Nephron progenitor cell (in vitro differentiated cells): ENCODE measurements around the gene MAP3K10.
A peak's percentile ranks its signal among the peaks of the same experiment; 100 is the strongest.

Experiments
- DNase-seq: peaks from one replicate; pipeline ENCODE4 v3.0.0; 2021
- H3K27ac Mint-ChIP-seq: 2 replicates; pipeline ENCODE4 v1.8.0; 2021; ENCODE audit warnings: mild to moderate bottlenecking, moderate library complexity, mixed read lengths
- H3K27me3 Mint-ChIP-seq: 2 replicates; pipeline ENCODE4 v1.8.0; 2021; ENCODE audit warnings: mild to moderate bottlenecking, low read depth, mixed read lengths; ENCODE audit not compliant: poor library complexity
- H3K36me3 Mint-ChIP-seq: 2 replicates; pipeline ENCODE4 v1.8.0; 2021; ENCODE audit warnings: low read depth, mixed read lengths
- H3K4me1 Mint-ChIP-seq: 2 replicates; pipeline ENCODE4 v1.8.0; 2021; ENCODE audit warnings: mixed read lengths
- H3K4me3 Mint-ChIP-seq: 2 replicates; pipeline ENCODE4 v1.8.0; 2021; ENCODE audit warnings: mild to moderate bottlenecking, moderate library complexity, mixed read lengths
- H3K9me3 Mint-ChIP-seq: 2 replicates; pipeline ENCODE4 v1.8.0; 2021; ENCODE audit warnings: mild to moderate bottlenecking, moderate library complexity, mixed read lengths
- TF ChIP-seq, protein P1 (sequence below): fragments of 200-600 bp; sonication (generic); IDR thresholded peaks from 2 replicates; pipeline ENCODE4 v1.5.0; 2021; ENCODE audit warnings: antibody characterized with exemption

The MAP3K10 gene

DNA sequence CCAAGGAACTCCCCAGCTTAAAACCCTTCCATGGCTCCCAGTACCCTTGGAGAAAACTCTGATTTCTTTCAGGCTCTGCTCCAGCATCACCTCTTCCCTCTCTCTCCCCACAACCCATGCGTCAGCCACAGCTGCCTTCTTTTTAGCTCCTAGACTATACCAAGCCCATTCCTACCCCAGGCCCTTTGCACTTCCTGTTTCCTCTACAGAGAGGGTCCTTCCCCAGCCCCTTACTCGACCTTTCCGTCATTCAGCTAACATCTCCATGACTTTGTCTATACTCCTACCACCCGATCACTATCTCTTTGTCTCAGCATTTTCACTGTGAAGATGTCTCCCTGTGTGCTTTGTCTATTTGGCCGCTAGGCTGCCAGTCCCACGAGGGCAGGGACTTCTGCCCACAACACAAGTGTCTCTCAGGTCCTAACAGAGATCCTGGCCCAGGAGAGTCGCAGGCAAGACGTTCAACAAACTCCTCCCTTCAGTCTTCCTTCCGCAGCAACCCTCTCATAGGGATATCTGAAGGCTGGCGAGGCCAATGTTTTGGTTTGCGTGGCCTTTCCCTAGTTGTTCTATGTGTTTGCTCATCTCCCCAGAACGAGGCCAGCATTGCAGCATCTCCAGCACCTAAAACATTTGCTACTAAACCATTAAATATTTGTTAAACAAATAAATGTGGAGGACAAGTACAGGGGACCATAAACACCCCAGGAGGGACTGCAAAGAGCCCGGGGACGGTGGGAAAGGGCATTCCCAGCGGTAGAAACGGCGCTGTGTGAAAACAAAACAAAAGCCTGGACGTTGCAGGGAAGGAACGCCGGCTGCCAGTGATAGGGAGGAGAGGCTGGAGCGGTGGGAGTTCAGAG is 34.4 kb downstream of the MAP3K10 start:
- DNase-seq: no peak
- Mint-ChIP-seq H3K9me3 (peaks cover 9% of the 10 kb centered on the region), H3K27ac (no peak overlapping the region), H3K27me3 (peaks cover 60% of the 10 kb centered on the region), H3K4me1 (peaks cover 38% of the 10 kb centered on the region), H3K4me3 (peak overlapping the region; percentile 4), H3K36me3 (peaks cover 5% of the 10 kb centered on the region)
- TF ChIP-seq, protein P1, sequence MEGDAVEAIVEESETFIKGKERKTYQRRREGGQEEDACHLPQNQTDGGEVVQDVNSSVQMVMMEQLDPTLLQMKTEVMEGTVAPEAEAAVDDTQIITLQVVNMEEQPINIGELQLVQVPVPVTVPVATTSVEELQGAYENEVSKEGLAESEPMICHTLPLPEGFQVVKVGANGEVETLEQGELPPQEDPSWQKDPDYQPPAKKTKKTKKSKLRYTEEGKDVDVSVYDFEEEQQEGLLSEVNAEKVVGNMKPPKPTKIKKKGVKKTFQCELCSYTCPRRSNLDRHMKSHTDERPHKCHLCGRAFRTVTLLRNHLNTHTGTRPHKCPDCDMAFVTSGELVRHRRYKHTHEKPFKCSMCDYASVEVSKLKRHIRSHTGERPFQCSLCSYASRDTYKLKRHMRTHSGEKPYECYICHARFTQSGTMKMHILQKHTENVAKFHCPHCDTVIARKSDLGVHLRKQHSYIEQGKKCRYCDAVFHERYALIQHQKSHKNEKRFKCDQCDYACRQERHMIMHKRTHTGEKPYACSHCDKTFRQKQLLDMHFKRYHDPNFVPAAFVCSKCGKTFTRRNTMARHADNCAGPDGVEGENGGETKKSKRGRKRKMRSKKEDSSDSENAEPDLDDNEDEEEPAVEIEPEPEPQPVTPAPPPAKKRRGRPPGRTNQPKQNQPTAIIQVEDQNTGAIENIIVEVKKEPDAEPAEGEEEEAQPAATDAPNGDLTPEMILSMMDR: no peak

GRCh38 chr19:40228346-40228745 is 37.1 kb downstream of the MAP3K10 start:
- Mint-ChIP-seq H3K27ac (no peak overlapping the region), H3K4me3 (no peak overlapping the region), H3K4me1 (peaks cover 59% of the 10 kb centered on the region), H3K27me3 (peaks cover 34% of the 10 kb centered on the region), H3K36me3 (no peaks in the 10 kb centered on the region), H3K9me3 (peaks cover 3% of the 10 kb centered on the region)
- TF ChIP-seq, protein P1: no peak
- no peak for DNase-seq

DNA sequence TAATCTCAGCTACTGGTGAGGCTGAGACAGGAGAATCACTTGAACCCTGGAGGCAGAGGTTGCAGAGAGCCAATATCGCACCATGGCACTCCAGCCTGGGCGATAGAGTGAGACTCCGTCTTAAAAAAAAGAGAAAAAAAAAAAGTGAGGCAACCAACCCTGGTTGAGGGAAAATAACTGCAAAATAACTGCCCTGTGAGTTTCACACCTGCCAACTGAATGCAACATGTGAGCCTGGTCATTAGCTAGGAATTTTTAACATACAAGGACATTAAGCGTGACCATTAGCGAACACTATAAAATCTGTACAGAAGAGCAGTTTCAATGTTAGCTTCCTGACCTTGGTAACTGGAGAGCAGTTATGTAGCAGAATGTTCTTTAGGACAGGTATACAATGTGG is 37.6 kb downstream of the MAP3K10 start:
- DNase-seq: no peak
- Mint-ChIP-seq H3K4me1 (peaks cover 59% of the 10 kb centered on the region), H3K4me3 (no peak overlapping the region), H3K27ac (peak overlapping the region; percentile 42), H3K36me3 (no peaks in the 10 kb centered on the region), H3K9me3 (peaks cover 3% of the 10 kb centered on the region), H3K27me3 (peaks cover 29% of the 10 kb centered on the region)
- TF ChIP-seq, protein P1: no peak

DNA sequence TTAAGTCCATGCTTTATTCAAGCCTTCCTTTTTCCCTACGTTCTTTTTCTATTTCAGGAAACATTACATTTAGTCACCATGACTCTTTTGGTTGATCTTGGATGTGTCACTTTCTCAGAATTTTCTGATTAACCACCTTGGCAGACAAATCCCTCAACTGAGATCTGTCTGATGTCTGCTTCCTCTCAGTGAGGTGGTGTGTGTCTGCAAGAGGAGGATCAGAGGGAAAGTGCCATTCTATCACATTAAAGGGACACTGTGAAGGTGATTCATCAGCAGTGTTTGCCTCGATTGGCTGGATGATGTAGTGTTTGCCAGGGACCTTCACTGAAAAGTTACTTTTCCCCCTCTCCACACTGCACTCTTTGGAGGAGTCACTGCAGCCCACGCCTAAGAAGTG is 38.3 kb downstream of the MAP3K10 start:
- TF ChIP-seq, protein P1: no peak
- Mint-ChIP-seq H3K4me3 (no peak overlapping the region), H3K27me3 (peaks cover 23% of the 10 kb centered on the region), H3K4me1 (peaks cover 64% of the 10 kb centered on the region), H3K9me3 (peaks cover 3% of the 10 kb centered on the region), H3K27ac (no peak overlapping the region), H3K36me3 (no peaks in the 10 kb centered on the region)
- no peak for DNase-seq

GRCh38 chr19:40229926-40230417 is 38.7 kb downstream of the MAP3K10 start:
- TF ChIP-seq, protein P1: no peak
- Mint-ChIP-seq H3K27me3 (peaks cover 18% of the 10 kb centered on the region), H3K36me3 (no peaks in the 10 kb centered on the region), H3K4me1 (peaks cover 64% of the 10 kb centered on the region), H3K4me3 (no peak overlapping the region), H3K9me3 (no peaks in the 10 kb centered on the region), H3K27ac (no peak overlapping the region)
- DNase-seq: no peak
